Right atrium auricular region (tissue), 2 donors: Measurements from ENCODE around the gene TRIM2. TPM values are rescaled to one million over a fixed set of nuclear protein-coding genes. Genes with fewer than 3 reads are reported as not detected.

Experiments
- DNase-seq: peaks from one replicate; pipeline ENCODE4 v3.0.0-alpha.2; 2019; ENCODE audit warnings: low spot score
- H3K27ac ChIP-seq, 2 donors: fragments of 200-600 bp; sonication (generic); 1 replicate in 1 of 2; 2 replicates in 1 of 2; pipeline ENCODE4 v1.5.1; 2016 to 2019
- H3K27me3 ChIP-seq, 2 donors: fragments of 200-600 bp; sonication (generic); one replicate each; pipeline versions ENCODE4 v1.5.1 to v1.6.0; 2017 to 2019
- H3K36me3 ChIP-seq: fragments of 200-600 bp; sonication (generic); one replicate; pipeline ENCODE4 v1.5.1; 2016
- H3K4me1 ChIP-seq, 2 donors: fragments of 200-600 bp; sonication (generic); one replicate each; pipeline versions ENCODE4 v1.5.1 to v1.6.0; 2017 to 2019
- H3K4me3 ChIP-seq, 2 donors: fragments of 200-600 bp; sonication (generic); 1 replicate in 1 of 2; 2 replicates in 1 of 2; pipeline ENCODE4 v1.5.1; 2017 to 2019; ENCODE audit warnings: mild to moderate bottlenecking in 1 of 2, moderate library complexity in 1 of 2
- H3K9me3 ChIP-seq, 2 donors: fragments of 200-600 bp; sonication (generic); one replicate each; pipeline ENCODE4 v1.5.1; 2019
- total RNA-seq, 2 donors: library from RNA; depleted of rRNA; stranded (reverse); fragments of >200 nt; gene quantifications; one replicate each; pipeline ENCODE4 v1.1.0, GENCODE V29; 2016
- TF ChIP-seq, protein P1 (sequence below), 2 donors: fragments of 200-600 bp; sonication (generic); IDR thresholded peaks; one replicate each; pipeline ENCODE4 v1.5.1; 2019; ENCODE audit warnings: antibody characterized with exemption in 2 of 2

Gene TRIM2
- total RNA-seq, 2 donors from 2014 or later: 17.7 to 29.9 TPM

DNA sequence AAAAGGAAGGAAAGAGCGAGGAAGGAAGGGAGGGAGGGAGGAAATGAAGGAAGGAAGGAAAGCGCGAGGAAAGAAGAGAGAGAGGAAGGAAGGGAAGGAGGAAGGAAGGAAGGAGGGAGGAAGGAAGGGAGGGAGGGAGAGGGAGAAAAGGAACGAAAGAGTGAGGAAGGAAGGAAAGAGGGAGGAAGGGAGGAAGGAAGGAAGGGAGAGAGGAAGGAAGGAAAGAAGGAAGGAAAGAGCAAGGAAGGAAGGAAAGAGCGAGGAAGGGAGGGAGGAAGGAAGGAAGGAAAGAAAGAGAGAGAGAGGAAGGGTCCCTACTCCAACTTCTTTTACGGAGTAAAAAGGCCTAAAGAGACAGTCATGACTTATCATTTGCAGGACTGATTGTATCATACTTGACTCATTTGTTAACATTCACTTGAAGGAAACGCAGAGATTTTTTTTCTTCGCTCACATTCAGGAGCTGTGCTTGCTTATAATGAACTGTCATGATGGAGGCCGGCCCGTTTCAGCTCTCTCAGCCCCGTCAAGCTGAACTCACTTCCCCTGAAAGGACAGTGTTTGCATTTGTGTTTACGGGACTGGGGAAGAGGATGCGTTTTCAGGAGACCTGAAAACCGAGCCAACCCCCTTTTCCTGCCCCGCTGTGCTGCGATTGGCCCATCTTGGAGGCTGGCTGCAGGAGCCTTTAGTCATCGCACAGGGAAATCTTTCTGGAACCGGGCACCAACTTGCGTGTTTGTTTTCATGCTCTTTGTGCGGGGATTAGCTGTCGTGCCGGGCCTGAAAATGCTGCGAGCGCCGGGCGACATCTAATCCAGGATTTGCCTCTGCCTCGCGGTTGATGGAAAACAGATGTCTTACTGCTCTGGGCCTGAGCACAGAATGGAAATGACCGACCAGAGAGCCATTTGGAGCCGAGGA is 17.8 kb downstream of the TRIM2 start:
- H3K4me3 ChIP-seq: peak overlapping the region; percentile 57 to 70
- peak; percentile 80 for DNase-seq
- H3K4me1 ChIP-seq: peaks cover 0 to 29% of the 10 kb centered on the region in 2 donors
- H3K27ac ChIP-seq: peak overlapping the region; percentile 91 to 93
- H3K9me3 ChIP-seq: no peaks in the 10 kb centered on the region
- H3K27me3 ChIP-seq: no peaks in the 10 kb centered on the region
- TF ChIP-seq, protein P1, sequence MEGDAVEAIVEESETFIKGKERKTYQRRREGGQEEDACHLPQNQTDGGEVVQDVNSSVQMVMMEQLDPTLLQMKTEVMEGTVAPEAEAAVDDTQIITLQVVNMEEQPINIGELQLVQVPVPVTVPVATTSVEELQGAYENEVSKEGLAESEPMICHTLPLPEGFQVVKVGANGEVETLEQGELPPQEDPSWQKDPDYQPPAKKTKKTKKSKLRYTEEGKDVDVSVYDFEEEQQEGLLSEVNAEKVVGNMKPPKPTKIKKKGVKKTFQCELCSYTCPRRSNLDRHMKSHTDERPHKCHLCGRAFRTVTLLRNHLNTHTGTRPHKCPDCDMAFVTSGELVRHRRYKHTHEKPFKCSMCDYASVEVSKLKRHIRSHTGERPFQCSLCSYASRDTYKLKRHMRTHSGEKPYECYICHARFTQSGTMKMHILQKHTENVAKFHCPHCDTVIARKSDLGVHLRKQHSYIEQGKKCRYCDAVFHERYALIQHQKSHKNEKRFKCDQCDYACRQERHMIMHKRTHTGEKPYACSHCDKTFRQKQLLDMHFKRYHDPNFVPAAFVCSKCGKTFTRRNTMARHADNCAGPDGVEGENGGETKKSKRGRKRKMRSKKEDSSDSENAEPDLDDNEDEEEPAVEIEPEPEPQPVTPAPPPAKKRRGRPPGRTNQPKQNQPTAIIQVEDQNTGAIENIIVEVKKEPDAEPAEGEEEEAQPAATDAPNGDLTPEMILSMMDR (IDR thresholded peaks at IDR 0.05): no peak
- H3K36me3 ChIP-seq: no peaks in the 10 kb centered on the region

DNA sequence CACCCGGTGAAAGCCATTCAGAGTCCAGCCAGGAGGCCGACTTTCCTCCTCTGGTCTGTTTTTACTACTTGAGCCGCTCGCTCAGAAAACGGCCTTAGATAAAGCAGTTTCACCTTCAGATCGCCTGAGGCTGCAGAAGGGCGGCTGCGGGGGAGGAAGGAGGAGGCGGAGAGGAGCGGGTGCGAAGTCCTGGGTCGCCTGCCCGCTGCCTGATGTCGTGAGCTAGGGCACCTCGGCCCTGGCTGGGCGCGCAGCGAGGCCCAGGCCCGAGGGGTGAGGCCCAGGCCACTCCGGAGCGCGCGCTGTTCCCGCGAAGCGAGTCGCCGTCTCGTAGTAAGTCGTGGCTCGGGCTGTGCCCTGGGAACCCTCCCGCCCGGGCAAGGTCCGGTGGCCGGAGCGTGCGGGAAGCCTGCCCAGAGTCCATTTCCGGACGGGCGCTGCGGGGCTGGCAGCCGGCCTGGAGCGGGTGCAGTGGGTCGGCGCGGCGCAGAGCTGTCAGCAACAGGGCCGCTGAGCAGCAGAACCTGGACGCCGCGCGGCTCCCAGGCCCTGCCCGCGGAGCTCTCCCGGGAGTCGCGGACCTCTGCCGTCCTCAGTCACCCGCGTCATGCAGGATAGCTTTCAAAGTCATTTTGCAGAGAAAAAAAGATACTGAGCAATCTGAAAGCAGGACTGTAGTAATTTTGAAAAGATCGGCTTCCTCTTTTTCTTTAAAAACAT is 18.6 kb downstream of the TRIM2 start:
- DNase-seq: no peak
- TF ChIP-seq, protein P1 (IDR thresholded peaks at IDR 0.05): no peak
- no peaks in the 10 kb centered on the region for H3K9me3 ChIP-seq
- H3K27me3 ChIP-seq: no peaks in the 10 kb centered on the region
- no peaks in the 10 kb centered on the region for H3K36me3 ChIP-seq
- peak overlapping the region; percentile 91 to 93 for H3K27ac ChIP-seq
- H3K4me1 ChIP-seq: peaks cover 0 to 36% of the 10 kb centered on the region in 2 donors
- H3K4me3 ChIP-seq: peak overlapping the region; percentile 57 to 70

DNA sequence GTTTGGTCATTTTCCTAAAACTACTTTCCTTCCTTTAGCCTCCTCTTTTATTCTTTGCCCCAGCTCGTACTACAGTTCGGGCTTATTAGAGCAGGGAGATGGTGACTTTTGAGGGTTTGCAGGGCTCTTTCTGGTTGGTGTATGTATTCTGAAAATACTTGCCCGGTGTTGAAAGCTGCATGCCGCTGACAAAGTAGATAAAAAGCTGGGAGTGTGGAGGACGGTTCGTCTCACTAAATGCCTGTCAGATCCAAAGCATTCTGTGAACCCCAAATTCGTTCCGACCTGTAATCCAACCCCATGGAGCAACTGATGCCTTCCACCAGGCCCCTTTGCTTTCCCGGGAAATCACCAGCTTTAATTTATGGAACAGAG is 19.2 kb downstream of the TRIM2 start:
- peak overlapping the region; percentile 91 to 93 for H3K27ac ChIP-seq
- no peaks in the 10 kb centered on the region for H3K36me3 ChIP-seq
- H3K27me3 ChIP-seq: no peaks in the 10 kb centered on the region
- DNase-seq: no peak
- H3K4me1 ChIP-seq: peaks cover 0 to 41% of the 10 kb centered on the region in 2 donors
- peak overlapping the region; percentile 57 to 70 for H3K4me3 ChIP-seq
- TF ChIP-seq, protein P1 (IDR thresholded peaks at IDR 0.05): no peak
- no peaks in the 10 kb centered on the region for H3K9me3 ChIP-seq

DNA sequence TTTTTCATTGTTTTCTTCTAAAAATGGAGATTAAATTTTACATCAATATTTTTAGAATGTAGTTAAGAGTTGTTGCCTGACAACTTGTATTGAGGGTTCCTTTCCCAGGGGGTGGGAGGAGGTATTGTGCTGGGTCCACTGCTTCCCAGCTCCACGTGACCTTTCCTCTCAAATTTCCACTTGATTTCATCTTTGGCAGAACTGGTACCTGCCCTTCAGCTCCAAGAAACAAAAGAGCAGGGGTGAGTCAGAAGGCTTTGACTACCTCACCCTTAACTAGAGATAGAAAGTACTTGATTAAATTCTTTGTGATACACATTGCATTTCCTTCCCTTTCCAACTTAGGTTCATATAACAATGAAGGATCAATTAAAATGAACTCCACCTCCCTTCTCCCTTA is 19.7 kb downstream of the TRIM2 start:
- TF ChIP-seq, protein P1 (IDR thresholded peaks at IDR 0.05): no peak
- peaks cover 0 to 46% of the 10 kb centered on the region in 2 donors for H3K4me1 ChIP-seq
- no peaks in the 10 kb centered on the region for H3K27me3 ChIP-seq
- H3K9me3 ChIP-seq: no peaks in the 10 kb centered on the region
- H3K36me3 ChIP-seq: no peaks in the 10 kb centered on the region
- H3K4me3 ChIP-seq: peak overlapping the region; percentile 57 to 70
- no peak for DNase-seq
- peak overlapping the region; percentile 91 to 93 for H3K27ac ChIP-seq

DNA sequence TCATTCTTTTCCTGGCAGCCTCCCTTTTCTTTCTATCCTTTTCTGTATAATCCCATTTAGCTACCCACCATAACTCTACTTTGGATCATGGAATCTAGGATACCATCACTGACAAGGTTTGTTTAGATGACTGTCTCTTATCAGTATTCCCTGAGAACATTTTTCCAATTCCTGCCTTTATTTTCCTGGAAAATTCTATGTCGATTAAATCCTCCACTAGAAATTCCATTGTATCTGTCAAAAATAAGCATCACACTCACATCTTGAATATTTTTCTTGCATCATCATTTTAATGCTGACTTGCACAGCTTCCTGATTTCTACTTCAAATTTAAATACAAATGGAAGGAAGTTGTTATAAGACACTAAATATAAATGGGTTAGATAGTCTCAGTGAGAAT is 20.2 kb downstream of the TRIM2 start:
- Histone ChIP-seq H3K4me1 (peaks cover 0 to 48% of the 10 kb centered on the region in 2 donors), H3K27ac (peak overlapping the region; percentile 91 to 93), H3K27me3 (no peaks in the 10 kb centered on the region), H3K4me3 (no peak overlapping the region), H3K36me3 (no peaks in the 10 kb centered on the region), H3K9me3 (no peaks in the 10 kb centered on the region)
- TF ChIP-seq, protein P1 (IDR thresholded peaks at IDR 0.05): no peak
- DNase-seq: no peak
